Measurements from ENCODE around the gene ZFYVE9.
"Not testable (repeated sequence)": the region's sequence is repeated elsewhere in the genome, so short reads cannot be mapped to it uniquely, and the experiment has no call there.

The ZFYVE9 gene

GRCh38 chr1:52141513-52142219 lies at the start of gene ZFYVE9:
Gene ZFYVE9, plus strand, starts transcription at chr1:52142089. Its CDS starts 91,118 bp downstream, at chr1:52233207.
- peak; percentile 71 for DNase-seq

- not testable (repeated sequence) for DNase-seq
These were observed 47.6 kb upstream of the ZFYVE9 start for GRCh38 chr1:52094300-52094699.

GRCh38 chr1:52096216-52096615 lies 45.7 kb upstream of the ZFYVE9 start:
- DNase-seq: no peak

GRCh38 chr1:52098139-52098871 lies 43.6 kb upstream of the ZFYVE9 start:
- DNase-seq: no peak

- peak; percentile 49 for DNase-seq
These were observed 39.4 kb upstream of the ZFYVE9 start for GRCh38 chr1:52102336-52103013.

- no peak for DNase-seq
These were observed 30.4 kb upstream of the ZFYVE9 start for GRCh38 chr1:52111492-52111891.

GRCh38 chr1:52112489-52112888 lies 29.4 kb upstream of the ZFYVE9 start:
- no peak for DNase-seq

- no peak for DNase-seq
These were observed 22.4 kb upstream of the ZFYVE9 start for GRCh38 chr1:52119301-52120079.

GRCh38 chr1:52122384-52122783 lies 19.5 kb upstream of the ZFYVE9 start:
- no peak for DNase-seq

- no peak for DNase-seq
These were observed 18.3 kb upstream of the ZFYVE9 start for GRCh38 chr1:52123622-52124021.

- DNase-seq: no peak
These were observed 16.0 kb upstream of the ZFYVE9 start for GRCh38 chr1:52125736-52126359.

GRCh38 chr1:52127181-52128180 lies 14.4 kb upstream of the ZFYVE9 start:
- peak; percentile 19 for DNase-seq

- peak; percentile 88 for DNase-seq
These were observed 1.9 kb upstream of the ZFYVE9 start for GRCh38 chr1:52139817-52140540.

- DNase-seq: no peak
These were observed 1.0 kb upstream of the ZFYVE9 start for GRCh38 chr1:52140633-52141512.

- DNase-seq: peak; percentile 21
These were observed 613 bp downstream of the ZFYVE9 start for GRCh38 chr1:52142220-52143183.

GRCh38 chr1:52145137-52145536 lies 3.2 kb downstream of the ZFYVE9 start:
- no peak for DNase-seq

GRCh38 chr1:52150445-52150844 lies 8.6 kb downstream of the ZFYVE9 start:
- not testable (repeated sequence) for DNase-seq

GRCh38 chr1:52150946-52151345 lies 9.1 kb downstream of the ZFYVE9 start:
- DNase-seq: no peak

All from activated CD4-positive, alpha-beta T cell treated with anti-CD3 and anti-CD28 coated beads, Interleukin-10, Interleukin-2, amounts not matched to agents 100 ng/mL and 50 ng/mL, durations not matched to agents 16 hours and 8 hours (primary cell).